ENCODE results near the gene CTDSPL.

DNA sequence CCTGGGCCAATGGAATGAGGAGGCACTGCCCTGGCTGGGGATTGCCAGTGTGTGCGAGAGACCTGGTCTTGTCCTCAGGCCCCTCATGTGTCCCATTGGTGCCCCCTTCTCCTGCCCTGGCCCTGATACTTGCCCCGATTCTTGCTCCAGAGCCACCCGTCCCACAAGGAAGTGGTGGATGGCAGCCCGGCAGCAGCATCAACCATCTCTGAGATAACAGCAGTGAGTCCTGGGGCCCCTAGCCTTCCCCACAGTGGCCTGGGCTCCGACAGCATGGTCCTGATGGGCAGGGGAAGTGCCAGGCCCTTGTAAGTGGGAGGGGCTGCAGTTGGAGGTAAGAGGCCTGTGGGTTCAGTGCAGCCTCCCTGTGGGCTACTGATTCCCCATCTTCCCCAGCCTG, 144.4 kb downstream of the CTDSPL start:
- no peak for TF ChIP-seq POLR2A (IDR thresholded peaks at IDR 0.05)
- TF ChIP-seq, protein P1, sequence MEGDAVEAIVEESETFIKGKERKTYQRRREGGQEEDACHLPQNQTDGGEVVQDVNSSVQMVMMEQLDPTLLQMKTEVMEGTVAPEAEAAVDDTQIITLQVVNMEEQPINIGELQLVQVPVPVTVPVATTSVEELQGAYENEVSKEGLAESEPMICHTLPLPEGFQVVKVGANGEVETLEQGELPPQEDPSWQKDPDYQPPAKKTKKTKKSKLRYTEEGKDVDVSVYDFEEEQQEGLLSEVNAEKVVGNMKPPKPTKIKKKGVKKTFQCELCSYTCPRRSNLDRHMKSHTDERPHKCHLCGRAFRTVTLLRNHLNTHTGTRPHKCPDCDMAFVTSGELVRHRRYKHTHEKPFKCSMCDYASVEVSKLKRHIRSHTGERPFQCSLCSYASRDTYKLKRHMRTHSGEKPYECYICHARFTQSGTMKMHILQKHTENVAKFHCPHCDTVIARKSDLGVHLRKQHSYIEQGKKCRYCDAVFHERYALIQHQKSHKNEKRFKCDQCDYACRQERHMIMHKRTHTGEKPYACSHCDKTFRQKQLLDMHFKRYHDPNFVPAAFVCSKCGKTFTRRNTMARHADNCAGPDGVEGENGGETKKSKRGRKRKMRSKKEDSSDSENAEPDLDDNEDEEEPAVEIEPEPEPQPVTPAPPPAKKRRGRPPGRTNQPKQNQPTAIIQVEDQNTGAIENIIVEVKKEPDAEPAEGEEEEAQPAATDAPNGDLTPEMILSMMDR (IDR thresholded peaks at IDR 0.05), result no peak
